ENCODE data around the gene RIC8A. TPM values are rescaled to one million over a fixed set of nuclear protein-coding genes. Genes with fewer than 3 reads are reported as not detected.

The RIC8A gene
- total and polyA plus RNA-seq, 10 of the 15 experiments (the other 5 are each of a cell fraction or from before 2014, with no cell fraction given) = 10.4 to 157 (median 81.4) TPM

- TF ChIP-seq REST (IDR thresholded peaks at IDR 0.05; ENCODE audit: low read depth, low read length) (no peak), NFXL1 (IDR thresholded peaks at IDR 0.05; ENCODE audit: borderline replicate concordance) (no peak), FOXK2 (IDR thresholded peaks at IDR 0.05) (no peak)
- TF ChIP-seq, protein P1, sequence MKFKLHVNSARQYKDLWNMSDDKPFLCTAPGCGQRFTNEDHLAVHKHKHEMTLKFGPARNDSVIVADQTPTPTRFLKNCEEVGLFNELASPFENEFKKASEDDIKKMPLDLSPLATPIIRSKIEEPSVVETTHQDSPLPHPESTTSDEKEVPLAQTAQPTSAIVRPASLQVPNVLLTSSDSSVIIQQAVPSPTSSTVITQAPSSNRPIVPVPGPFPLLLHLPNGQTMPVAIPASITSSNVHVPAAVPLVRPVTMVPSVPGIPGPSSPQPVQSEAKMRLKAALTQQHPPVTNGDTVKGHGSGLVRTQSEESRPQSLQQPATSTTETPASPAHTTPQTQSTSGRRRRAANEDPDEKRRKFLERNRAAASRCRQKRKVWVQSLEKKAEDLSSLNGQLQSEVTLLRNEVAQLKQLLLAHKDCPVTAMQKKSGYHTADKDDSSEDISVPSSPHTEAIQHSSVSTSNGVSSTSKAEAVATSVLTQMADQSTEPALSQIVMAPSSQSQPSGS (IDR thresholded peaks at IDR 0.05; ENCODE audit: low read length) = no peak
These were observed 5.0 kb upstream of the RIC8A start (continued) for GRCh38 chr11:202490-202889.

GRCh38 chr11:203056-203944 is 4.2 kb upstream of the RIC8A start:
- Histone ChIP-seq H3K4me2 (ENCODE audit: control insufficient read depth, insufficient read depth) (no peak overlapping the region), H3K9ac (ENCODE audit: control insufficient read depth, insufficient read depth, low read length) (no peak overlapping the region), H3K79me2 (ENCODE audit: control insufficient read depth, insufficient read depth, low read length) (peaks cover 32% of the 10 kb centered on the region), H3K27me3 (replicated peaks in 1 of 2; ENCODE audit: control insufficient read depth in 2 of 2, insufficient read depth in 2 of 2, low read length in 1 of 2) (no peaks in the 10 kb centered on the region), H4K20me1 (ENCODE audit: control insufficient read depth, insufficient read depth) (peaks cover 11% of the 10 kb centered on the region), H2AFZ (ENCODE audit: control insufficient read depth, low read depth, low read length) (no peak overlapping the region), H3K4me1 (ENCODE audit: control insufficient read depth, insufficient read depth, low read length) (peaks cover 12% of the 10 kb centered on the region), H3K36me3 (ENCODE audit: control insufficient read depth in 2 of 2, insufficient read depth in 2 of 2, low read length in 1 of 2) (peaks cover 4 to 21% of the 10 kb centered on the region in 2 experiments), H3K4me3 (no peak overlapping the region), H3K9me3 (replicated peaks; ENCODE audit: control insufficient read depth, insufficient read depth, low read length) (no peaks in the 10 kb centered on the region), H3K27ac (ENCODE audit: control insufficient read depth, insufficient read depth) (no peak overlapping the region)
- in situ Hi-C loops (cut with MboI) = loop anchor here (10.0 kb wide), 1 partner anchor 162 kb away; the partner anchor contains the start of gene B4GALNT4
- ATAC-seq (no peak), FAIRE-seq (no peak), DNase-seq (ENCODE audit: low read depth, low spot score) (no peak)
- TF ChIP-seq SMC3 (IDR thresholded peaks at IDR 0.05; ENCODE audit: borderline replicate concordance, low read length) (no peak), POLR2A (IDR thresholded peaks at IDR 0.05; ENCODE audit: low read depth, low read length) (peak; percentile 39; the same call in 1 of the 2 replicates)
- SMC1A ChIA-PET (ENCODE audit: uncharacterized antibody, unreplicated experiment) = no interaction called here
- no TSS peak for BruUV-seq (replicated peaks)
- intact Hi-C loops (cut with micrococcal nuclease; ENCODE audit: unreplicated experiment) = loop anchor here (10.0 kb wide), 1 partner anchor 242 kb away; the partner anchor contains the start of gene ANO9
- RAD21 ChIA-PET (ENCODE audit: unreplicated experiment) = no interaction called here
- WGBS (ENCODE audit: insufficient coverage, insufficient replicate concordance, low lambda C conversion rate, missing lambda C conversion rate) = 78% methylated on average over 7 of the region's 7 CpGs
- CTCF ChIA-PET = interaction anchor here (1.3 kb wide), 1 partner anchor 54 kb away, joined by 3 read pairs; no protein-coding TSS in a partner anchor
- POLR2A ChIA-PET = interaction anchor here (1.2 to 2.2 kb wide), 2 partner anchors 13 to 34 kb away, joined by 3 to 6 read pairs; no protein-coding TSS in a partner anchor
